Endothelial cell of umbilical vein (primary cell): ENCODE measurements around the gene PSME4. TPM values are rescaled to one million over a fixed set of nuclear protein-coding genes. Genes with fewer than 3 reads are reported as not detected.
"Not testable (repeated sequence)": the region's sequence is repeated elsewhere in the genome, so short reads cannot be mapped to it uniquely, and the experiment has no call there.

Experiments
- BruUV-seq: library from RNA; stranded (reverse); fragments of 400-500 nt; replicated peaks from 2 replicates; lab custom pipeline; 2021; lab: Mats Ljungman, UMichigan
- CTCF ChIA-PET: fragments of 300-600, 350-600 bp; sonication (Branson Sonifier 250); formaldehyde crosslinking; loops from one replicate; lab custom pipeline; 2021; ENCODE audit warnings: antibody characterized with exemption, inconsistent platforms; lab: Charles Lee
- POLR2A ChIA-PET: fragments of 300-600, 350-600 bp; sonication (Branson Sonifier 250); formaldehyde crosslinking; loops from one replicate; lab custom pipeline; 2021; ENCODE audit warnings: antibody characterized with exemption, inconsistent platforms; lab: Charles Lee
- DNase-seq: peaks from one replicate; pipeline ENCODE4 v3.0.0-alpha.2; 2011; ENCODE audit warnings: low read depth, low spot score
- FAIRE-seq: peaks from 2 replicates; lab custom pipeline; 2011; peaks lifted over from hg19 to GRCh38; lab: Jason Lieb, UNC
- H2AFZ ChIP-seq: 2 replicates; pipeline ENCODE4 v1.6.0; 2012; ENCODE audit warnings: low read depth, low read length, control low read depth, inconsistent platforms
- H3K27ac ChIP-seq: 2 replicates; pipeline ENCODE4 v1.5.1; 2011; ENCODE audit warnings: low read depth, mild to moderate bottlenecking, control low read depth, low read length, moderate library complexity; ENCODE audit not compliant: insufficient read depth
- H3K27me3 ChIP-seq, 2 experiments: 2 replicates each; pipeline versions ENCODE4 v1.6.0 to v1.6.1; 2011; ENCODE audit warnings: low read length in 2 of 2, mixed read lengths in 1 of 2; ENCODE audit not compliant: control insufficient read depth in 2 of 2, insufficient read depth in 2 of 2
- H3K36me3 ChIP-seq, 2 experiments: 2 replicates in 1 of 2; 3 replicates in 1 of 2; pipeline ENCODE4 v1.5.1; 2011; ENCODE audit warnings: low read length in 2 of 2, mild to moderate bottlenecking in 1 of 2, moderate library complexity in 1 of 2; ENCODE audit not compliant: control insufficient read depth in 2 of 2, insufficient read depth in 2 of 2; ENCODE audit errors: extremely low read depth in 1 of 2
- H3K4me1 ChIP-seq: 3 replicates; pipeline ENCODE4 v1.5.1; 2011; ENCODE audit warnings: mild to moderate bottlenecking, low read length; ENCODE audit not compliant: control insufficient read depth, insufficient read depth; ENCODE audit errors: extremely low read depth
- H3K4me2 ChIP-seq: 2 replicates; pipeline ENCODE4 v1.6.1; 2011; ENCODE audit warnings: low read length, control low read depth, mixed read lengths; ENCODE audit not compliant: insufficient read depth
- H3K4me3 ChIP-seq, 3 experiments: fragments of 200-600 bp in 1 of 3; sonication (generic), shearing (Covaris generic) in 1 of 3; replicated peaks in 1 of 3; 2 replicates each; pipeline ENCODE4 v1.5.1; 2011 to 2016; ENCODE audit warnings: control low read depth in 3 of 3, low read length in 3 of 3, mild to moderate bottlenecking in 2 of 3, inconsistent platforms in 1 of 3, low read depth in 1 of 3, moderate library complexity in 1 of 3; ENCODE audit not compliant: insufficient read depth in 1 of 3
- H3K79me2 ChIP-seq: 2 replicates; pipeline ENCODE4 v1.6.0; 2012; ENCODE audit warnings: low read length, inconsistent platforms; ENCODE audit not compliant: control insufficient read depth, insufficient read depth
- H3K9ac ChIP-seq: replicated peaks from 2 replicates; pipeline ENCODE3; 2011; ENCODE audit warnings: low read length, control low read depth; ENCODE audit not compliant: insufficient read depth; ENCODE audit errors: extremely low read depth
- H3K9me1 ChIP-seq: replicated peaks from 3 replicates; pipeline ENCODE4 v1.6.0; 2011; ENCODE audit warnings: mild to moderate bottlenecking, low read length; ENCODE audit not compliant: control insufficient read depth, insufficient read depth; ENCODE audit errors: extremely low read depth
- H3K9me3 ChIP-seq: replicated peaks from 2 replicates; pipeline ENCODE4 v1.5.1; 2012; ENCODE audit warnings: low read length, inconsistent platforms; ENCODE audit not compliant: control insufficient read depth, insufficient read depth
- H4K20me1 ChIP-seq: replicated peaks from 2 replicates; pipeline ENCODE3; 2011; ENCODE audit warnings: mild to moderate bottlenecking, low read length; ENCODE audit not compliant: control insufficient read depth, insufficient read depth; ENCODE audit errors: extremely low read depth
- FOS ChIP-seq: IDR thresholded peaks from 2 replicates; pipeline ENCODE4 v1.6.1; 2011; ENCODE audit warnings: mild to moderate bottlenecking, low read length, moderate library complexity, borderline replicate concordance; ENCODE audit not compliant: insufficient read depth
- GATA2 ChIP-seq: IDR thresholded peaks from 2 replicates; pipeline ENCODE4 v1.7.0; 2011; ENCODE audit warnings: low read depth, mild to moderate bottlenecking, moderate library complexity, mixed read lengths, low read length; ENCODE audit not compliant: insufficient read length, insufficient read depth
- JUN ChIP-seq: IDR thresholded peaks from 2 replicates; pipeline ENCODE4 v1.6.1; 2011; ENCODE audit warnings: borderline replicate concordance, low read depth; ENCODE audit not compliant: insufficient read length, insufficient read depth
- MYC ChIP-seq: IDR thresholded peaks from one replicate; pipeline ENCODE4 v1.6.1; 2011; ENCODE audit warnings: mild to moderate bottlenecking, low read depth, low read length
- POLR2A ChIP-seq: IDR thresholded peaks from 2 replicates; pipeline ENCODE4 v1.6.1; 2012; ENCODE audit warnings: low read depth, mild to moderate bottlenecking, control low read depth, low read length
- POLR2AphosphoS5 ChIP-seq: IDR thresholded peaks from 2 replicates; pipeline ENCODE4 v1.6.1; 2012; ENCODE audit warnings: low read depth, mild to moderate bottlenecking, control low read depth, low read length, moderate library complexity; ENCODE audit not compliant: insufficient read depth
- dilution Hi-C: fragments of 300-500 bp; cut with MboI; formaldehyde crosslinking; loops from one replicate; pipeline ENCODE4 v1.15.0; 2019; ENCODE audit warnings: low sequenced_read_pairs; ENCODE audit not compliant: extremely low pct_ligation_motif_present
- intact Hi-C: fragments of 100-400 bp; cut with micrococcal nuclease; formaldehyde crosslinking; loops from one replicate; pipeline ENCODE4 v1.10.0; 2022
- polyA plus RNA-seq, 4 experiments: library from polyadenylated mRNA; depleted of rRNA in 3 of 4; stranded (reverse) in 3 of 4; unstranded in 1 of 4; fragments of >200 nt; gene quantifications; 2 replicates each; pipeline versions ENCODE4 v1.2.1 to v1.2.3, GENCODE V29; 2011 to 2012; ENCODE audit warnings: missing spikeins in 1 of 4
- total RNA-seq: library from RNA; stranded (reverse); gene quantifications from 2 replicates; pipeline ENCODE4 v1.2.3, GENCODE V29; 2021
- TF ChIP-seq, protein P1 (sequence below): IDR thresholded peaks from 2 replicates; pipeline ENCODE4 v1.6.1; 2011; ENCODE audit not compliant: insufficient read depth, insufficient read length

PSME4 gene
- total and polyA plus RNA-seq, 2 donors (not counting 3 experiments of a cell fraction or from before 2014, with no cell fraction given) = 24.7 to 82.6 TPM

GRCh38 chr2:53961478-53962216 is 9.1 kb downstream of the PSME4 start:
- peak overlapping the region in 1 of 3 experiments; percentile 8 for H3K4me3 ChIP-seq
- peak; percentile 59 for DNase-seq
- peaks cover 97% of the 10 kb centered on the region for H3K79me2 ChIP-seq
- peaks cover 17% of the 10 kb centered on the region for H3K4me1 ChIP-seq
- TSS peak; percentile 53 for BruUV-seq
- H4K20me1 ChIP-seq, POLR2A ChIA-PET, H3K9me3 ChIP-seq, H3K36me3 ChIP-seq, dilution Hi-C loops, H2AFZ ChIP-seq, H3K27me3 ChIP-seq, H3K9me1 ChIP-seq: not testable (repeated sequence)
- intact Hi-C loops = loop anchor here (10.0 kb wide), 1 partner anchor 493 kb away; the partner anchor contains the start of gene SPTBN1
- H3K9ac ChIP-seq = peak overlapping the region; percentile 29
- peak overlapping the region; percentile 51 for H3K27ac ChIP-seq
- CTCF ChIA-PET = interaction anchor here (1.6 kb wide), 1 partner anchor 9 kb away, joined by 3 read pairs; no protein-coding TSS in a partner anchor
- FAIRE-seq = peak; percentile 48
- peak overlapping the region; percentile 57 for H3K4me2 ChIP-seq
- TF ChIP-seq GATA2 = peak; percentile 9

DNA sequence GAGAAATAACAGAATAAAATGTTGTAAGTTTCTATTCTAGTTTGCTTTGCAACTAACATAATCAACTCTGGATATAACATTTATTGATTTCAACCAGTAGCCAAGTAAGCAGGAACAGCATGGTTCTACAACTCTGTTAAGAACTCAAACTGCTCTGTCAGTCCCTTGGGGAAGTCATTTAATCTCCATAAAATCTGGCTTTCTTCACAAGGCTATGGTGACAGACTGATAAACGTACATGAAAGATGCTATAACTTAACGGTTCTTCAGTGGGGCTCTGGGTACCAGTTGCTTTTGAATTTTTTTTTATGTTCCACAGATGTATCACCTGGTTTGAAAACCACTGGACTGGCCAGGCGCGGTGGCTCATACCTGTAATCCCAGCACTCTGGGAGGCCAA is 10.3 kb downstream of the PSME4 start:
- TF ChIP-seq, protein P1, sequence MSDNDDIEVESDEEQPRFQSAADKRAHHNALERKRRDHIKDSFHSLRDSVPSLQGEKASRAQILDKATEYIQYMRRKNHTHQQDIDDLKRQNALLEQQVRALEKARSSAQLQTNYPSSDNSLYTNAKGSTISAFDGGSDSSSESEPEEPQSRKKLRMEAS = no peak
- no peak for TF ChIP-seq POLR2AphosphoS5
- no peak for TF ChIP-seq JUN
- TF ChIP-seq MYC = no peak
- TF ChIP-seq POLR2A = no peak
- no peak for TF ChIP-seq GATA2
- no peak for TF ChIP-seq FOS
- Histone ChIP-seq H3K4me3 (no peak overlapping the region), H3K27me3 (no peaks in the 10 kb centered on the region), H3K36me3 (peaks cover 0 to 2% of the 10 kb centered on the region in 2 experiments), H3K9me1 (no peaks in the 10 kb centered on the region), H4K20me1 (no peaks in the 10 kb centered on the region), H3K4me2 (no peak overlapping the region), H3K9ac (no peak overlapping the region), H3K79me2 (peaks cover 96% of the 10 kb centered on the region), H2AFZ (no peak overlapping the region), H3K9me3 (no peaks in the 10 kb centered on the region), H3K4me1 (peaks cover 17% of the 10 kb centered on the region), H3K27ac (no peak overlapping the region)
- DNase-seq = no peak
- dilution Hi-C loops (no loop called here), intact Hi-C loops (loop anchor here (10.0 kb wide), 1 partner anchor 494 kb away; the partner anchor contains the start of gene SPTBN1)
- no peak for FAIRE-seq
- CTCF ChIA-PET = no interaction called here
- no TSS peak for BruUV-seq
- POLR2A ChIA-PET = no interaction called here
